SK-N-MC (cell line): ENCODE results near the gene FAM114A1.

Source experiments
- DNase-seq: peaks from one replicate; pipeline ENCODE4 v3.0.0-alpha.2; 2011; ENCODE audit warnings: low read depth, low spot score
- H3K27ac ChIP-seq: fragments of 200-600 bp; sonication (generic); 2 replicates; pipeline ENCODE4 v1.5.1; 2016; ENCODE audit warnings: mixed run types
- H3K36me3 ChIP-seq: fragments of 200-600 bp; sonication (generic); 2 replicates; pipeline ENCODE4 v1.6.1; 2017; ENCODE audit warnings: antibody characterized with exemption, low read length, mixed read lengths; ENCODE audit not compliant: insufficient read depth
- H3K4me3 ChIP-seq: fragments of 200-600 bp; sonication (generic); 2 replicates; pipeline ENCODE4 v1.5.1; 2016
- H3K9ac ChIP-seq: fragments of 200-600 bp; sonication (generic); 2 replicates; pipeline ENCODE4 v1.8.0; 2017; ENCODE audit warnings: mixed run types, mixed read lengths; ENCODE audit not compliant: insufficient read length
- H3K9me3 ChIP-seq: fragments of 200-600 bp; sonication (generic); 2 replicates; pipeline ENCODE4 v1.6.1; 2017; ENCODE audit warnings: low read depth, mild to moderate bottlenecking, antibody characterized with exemption, low read length, moderate library complexity, mixed read lengths
- EZH2 ChIP-seq: fragments of 200-600 bp; sonication (generic); IDR thresholded peaks from one replicate; pipeline ENCODE4 v1.6.1; 2017; ENCODE audit warnings: antibody characterized with exemption
- FOXP2 ChIP-seq: optimal IDR thresholded peaks from 2 replicates; pipeline ENCODE3; 2011; ENCODE audit warnings: mild to moderate bottlenecking, moderate library complexity; ENCODE audit not compliant: insufficient read depth; ENCODE audit errors: extremely low read length, control extremely low read depth
- POLR2AphosphoS5 ChIP-seq: IDR thresholded peaks from 2 replicates; pipeline ENCODE4 v1.6.1; 2012; ENCODE audit warnings: mild to moderate bottlenecking, low read depth, low read length, borderline replicate concordance

The FAM114A1 gene

GRCh38 chr4:38920186-38920585, 52.6 kb downstream of the FAM114A1 start:
- no peak for TF ChIP-seq FOXP2
- no peak for TF ChIP-seq POLR2AphosphoS5
- TF ChIP-seq EZH2 = no peak
- no peak overlapping the region for H3K9ac ChIP-seq
- no peak for DNase-seq
- no peaks in the 10 kb centered on the region for H3K9me3 ChIP-seq
- H3K36me3 ChIP-seq = no peaks in the 10 kb centered on the region
- H3K27ac ChIP-seq = no peak overlapping the region
- H3K4me3 ChIP-seq = no peak overlapping the region

DNA sequence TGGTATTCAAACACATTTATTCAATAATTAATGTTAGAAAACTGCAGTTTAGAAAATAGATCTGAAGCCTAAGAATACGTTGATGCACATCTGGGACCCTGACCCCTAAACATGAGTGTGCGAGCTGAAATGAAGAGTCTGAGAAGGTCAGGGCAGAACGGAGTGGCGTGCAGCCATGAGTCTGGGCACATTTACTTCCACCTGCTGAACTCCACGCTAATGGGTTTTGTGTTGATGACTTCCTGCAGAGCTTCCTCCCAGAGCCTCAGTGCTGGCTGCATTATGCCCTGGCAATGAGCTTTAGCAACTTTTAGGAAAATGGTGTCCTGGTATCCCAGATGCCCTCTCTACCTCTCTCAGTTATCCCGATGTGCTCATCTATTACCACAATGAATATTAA, 53.1 kb downstream of the FAM114A1 start:
- TF ChIP-seq FOXP2 = no peak
- TF ChIP-seq POLR2AphosphoS5 = no peak
- no peak overlapping the region for H3K27ac ChIP-seq
- DNase-seq = no peak
- no peaks in the 10 kb centered on the region for H3K36me3 ChIP-seq
- H3K9me3 ChIP-seq = no peaks in the 10 kb centered on the region
- H3K9ac ChIP-seq = no peak overlapping the region
- no peak overlapping the region for H3K4me3 ChIP-seq

DNA sequence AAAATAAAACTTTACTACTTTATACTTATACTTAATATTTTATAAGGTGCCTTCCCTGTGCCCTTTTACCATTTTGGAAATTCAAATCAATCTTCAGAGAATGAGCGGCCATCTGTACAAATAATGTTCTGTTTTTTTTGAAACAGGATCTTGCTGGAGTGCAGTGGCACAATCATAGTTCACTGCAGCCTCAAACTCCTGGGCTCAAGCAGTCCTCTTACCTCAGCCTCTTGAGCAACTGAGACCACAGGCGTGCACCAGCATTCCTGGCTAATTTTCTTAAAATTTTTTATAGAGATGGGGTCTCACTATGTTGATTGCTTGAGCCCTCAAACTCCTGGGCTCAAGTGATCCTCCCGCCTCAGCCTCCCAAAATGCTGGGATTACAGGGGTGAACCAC, 53.5 kb downstream of the FAM114A1 start:
- H3K4me3 ChIP-seq = no peak overlapping the region
- TF ChIP-seq EZH2 (no peak), FOXP2 (no peak), POLR2AphosphoS5 (no peak)
- no peak overlapping the region for H3K9ac ChIP-seq
- H3K36me3 ChIP-seq = no peaks in the 10 kb centered on the region
- no peaks in the 10 kb centered on the region for H3K9me3 ChIP-seq
- DNase-seq = no peak
- no peak overlapping the region for H3K27ac ChIP-seq

DNA sequence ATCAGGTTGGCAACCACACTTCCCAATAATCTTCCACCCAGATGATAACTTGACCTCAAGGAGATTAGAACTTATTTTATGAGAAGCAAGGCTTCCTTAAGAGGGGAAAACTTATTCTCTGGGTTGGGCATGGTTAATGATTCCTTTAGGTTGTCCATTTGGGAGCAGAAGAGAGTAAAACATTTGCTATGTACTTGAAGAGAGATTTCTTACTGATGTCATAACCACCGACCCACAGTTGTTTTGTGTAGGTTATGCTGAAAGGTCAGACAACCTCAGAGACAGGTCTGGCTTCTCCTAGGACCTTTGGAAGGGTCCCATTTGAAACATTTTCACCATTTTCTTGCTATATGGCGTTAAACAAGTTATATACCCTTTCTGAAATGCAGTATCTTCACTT, 56.1 kb downstream of the FAM114A1 start:
- TF ChIP-seq POLR2AphosphoS5 = no peak
- no peak for TF ChIP-seq EZH2
- TF ChIP-seq FOXP2 = no peak
- Histone ChIP-seq H3K9ac (no peak overlapping the region), H3K36me3 (no peaks in the 10 kb centered on the region)

GRCh38 chr4:38924353-38924752, 56.7 kb downstream of the FAM114A1 start:
- no peak for DNase-seq
- no peak for TF ChIP-seq POLR2AphosphoS5
- no peak for TF ChIP-seq FOXP2
- no peak for TF ChIP-seq EZH2
- no peaks in the 10 kb centered on the region for H3K36me3 ChIP-seq
- no peak overlapping the region for H3K9ac ChIP-seq
- no peak overlapping the region for H3K27ac ChIP-seq
- H3K4me3 ChIP-seq = no peak overlapping the region
- no peaks in the 10 kb centered on the region for H3K9me3 ChIP-seq

More for the DNA sequence above, 56.1 kb downstream of the FAM114A1 start:
- Histone ChIP-seq H3K27ac (no peak overlapping the region), H3K4me3 (no peak overlapping the region), H3K9me3 (no peaks in the 10 kb centered on the region)
- DNase-seq = no peak

- H3K9me3 ChIP-seq = no peaks in the 10 kb centered on the region
- no peak overlapping the region for H3K27ac ChIP-seq
- no peak overlapping the region for H3K4me3 ChIP-seq
- no peak for DNase-seq
- H3K36me3 ChIP-seq = no peaks in the 10 kb centered on the region
- TF ChIP-seq FOXP2 (no peak), EZH2 (no peak), POLR2AphosphoS5 (no peak)
- no peak overlapping the region for H3K9ac ChIP-seq
These were observed 58.1 kb downstream of the FAM114A1 start for GRCh38 chr4:38925492-38926413.

DNA sequence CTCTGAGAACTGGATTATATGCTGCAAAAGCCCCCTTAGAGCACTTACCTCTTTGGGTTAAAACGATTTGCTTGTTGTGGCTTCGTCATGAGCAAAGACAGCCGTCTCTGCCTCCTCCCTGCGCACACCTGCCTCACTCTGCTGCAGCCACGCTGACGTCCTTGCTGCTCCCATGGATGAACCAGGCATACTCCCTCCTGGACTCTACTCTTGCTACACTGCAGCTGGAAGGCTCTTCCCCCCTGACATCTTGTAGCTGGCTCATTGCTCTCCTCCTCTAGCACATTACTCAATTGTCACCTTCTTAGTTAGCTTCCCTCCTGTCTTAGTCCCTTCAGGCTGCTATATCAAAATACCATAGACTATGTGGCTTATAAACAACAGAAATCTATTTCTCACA, 59.3 kb downstream of the FAM114A1 start:
- Histone ChIP-seq H3K9me3 (no peaks in the 10 kb centered on the region), H3K27ac (no peak overlapping the region), H3K9ac (no peak overlapping the region), H3K4me3 (no peak overlapping the region), H3K36me3 (no peaks in the 10 kb centered on the region)
- TF ChIP-seq FOXP2 (no peak), EZH2 (no peak), POLR2AphosphoS5 (no peak)
- DNase-seq = no peak

GRCh38 chr4:38928568-38928967, 61.0 kb downstream of the FAM114A1 start:
- Histone ChIP-seq H3K4me3 (no peak overlapping the region), H3K9ac (no peak overlapping the region), H3K27ac (no peak overlapping the region), H3K9me3 (no peaks in the 10 kb centered on the region), H3K36me3 (no peaks in the 10 kb centered on the region)
- DNase-seq = no peak
- TF ChIP-seq EZH2 (no peak), POLR2AphosphoS5 (no peak), FOXP2 (no peak)
